ENCODE data around the gene UBXN6.

- TF ChIP-seq CTCF (conservative IDR thresholded peaks at IDR 0.05 in 1 of 2, IDR thresholded peaks at IDR 0.05 in 1 of 2; ENCODE audit: extremely low read depth in 1 of 2, insufficient read depth in 1 of 2, low read depth in 1 of 2, low read length in 2 of 2) (no peak), EZH2 (IDR thresholded peaks at IDR 0.05; ENCODE audit: borderline replicate concordance, low read length) (no peak)
Observed at GRCh38 chr19:4416268-4416667, 41.3 kb downstream of the UBXN6 start.
